ENCODE data around the gene HMGN1.
"Not testable (repeated sequence)": the region's sequence is repeated elsewhere in the genome, so short reads cannot be mapped to it uniquely, and the experiment has no call there.

HMGN1 gene, protein sequence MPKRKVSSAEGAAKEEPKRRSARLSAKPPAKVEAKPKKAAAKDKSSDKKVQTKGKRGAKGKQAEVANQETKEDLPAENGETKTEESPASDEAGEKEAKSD

GRCh38 chr21:39348355-39349210 lies at the start of gene HMGN1:
TSS of gene HMGN1 (minus strand) at chr21:39349088. CDS start at chr21:39348917, 171 bp downstream.
- peak in 56 of 58 donors; percentile 25 to 92 (median 86) for DNase-seq

- DNase-seq = no peak
Observed at GRCh38 chr21:39397646-39398385, 48.9 kb upstream of the HMGN1 start.

DNA sequence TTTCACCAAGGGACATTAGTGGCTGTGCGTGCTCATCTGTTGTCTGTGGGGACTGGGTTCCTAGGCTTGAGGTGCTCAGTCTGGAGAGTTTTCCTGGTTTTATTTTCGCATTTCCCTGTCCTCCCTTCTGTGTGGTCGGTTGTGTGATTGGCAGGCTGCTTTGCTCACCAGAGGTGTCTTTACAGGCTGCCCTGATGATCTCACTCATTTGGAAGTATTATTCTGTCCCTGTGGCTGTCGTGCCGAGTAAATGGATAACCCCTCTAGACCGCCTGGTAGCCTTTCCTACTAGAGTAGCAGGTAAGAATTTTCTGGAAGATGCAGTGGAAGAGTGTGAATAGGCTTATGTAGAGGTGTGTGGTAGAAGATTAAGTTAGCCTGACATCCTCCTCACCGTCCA lies 44.1 kb upstream of the HMGN1 start:
- DNase-seq = no peak

DNA sequence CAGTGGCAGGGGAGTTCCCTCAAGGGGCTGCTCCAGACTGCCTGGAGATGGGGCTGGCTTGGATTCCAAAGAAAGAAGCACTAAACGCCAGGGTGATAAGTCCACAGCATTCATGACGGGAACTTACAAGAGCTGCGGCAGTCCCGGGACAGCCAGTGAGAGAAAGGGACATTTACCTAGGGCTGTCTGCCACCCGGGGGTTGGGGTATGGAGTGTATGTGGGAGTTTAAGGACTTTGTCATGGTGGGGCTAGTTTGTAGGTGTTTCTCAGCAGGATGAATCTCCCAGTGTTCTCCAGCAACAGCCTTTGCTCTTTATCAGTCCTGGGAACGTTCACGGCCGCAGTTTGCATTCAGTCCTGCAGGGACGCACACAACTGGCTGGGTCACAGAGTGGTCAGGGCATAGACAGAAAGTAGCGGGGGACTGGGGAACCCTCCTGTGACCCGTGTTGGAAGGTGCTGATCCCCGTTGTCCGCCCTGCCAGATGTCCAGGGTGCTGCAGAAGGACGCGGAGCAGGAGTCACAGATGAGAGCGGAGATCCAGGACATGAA lies 41.4 kb upstream of the HMGN1 start:
- DNase-seq = no peak

- DNase-seq = no peak
Observed at GRCh38 chr21:39388811-39389155, 39.9 kb upstream of the HMGN1 start.

DNA sequence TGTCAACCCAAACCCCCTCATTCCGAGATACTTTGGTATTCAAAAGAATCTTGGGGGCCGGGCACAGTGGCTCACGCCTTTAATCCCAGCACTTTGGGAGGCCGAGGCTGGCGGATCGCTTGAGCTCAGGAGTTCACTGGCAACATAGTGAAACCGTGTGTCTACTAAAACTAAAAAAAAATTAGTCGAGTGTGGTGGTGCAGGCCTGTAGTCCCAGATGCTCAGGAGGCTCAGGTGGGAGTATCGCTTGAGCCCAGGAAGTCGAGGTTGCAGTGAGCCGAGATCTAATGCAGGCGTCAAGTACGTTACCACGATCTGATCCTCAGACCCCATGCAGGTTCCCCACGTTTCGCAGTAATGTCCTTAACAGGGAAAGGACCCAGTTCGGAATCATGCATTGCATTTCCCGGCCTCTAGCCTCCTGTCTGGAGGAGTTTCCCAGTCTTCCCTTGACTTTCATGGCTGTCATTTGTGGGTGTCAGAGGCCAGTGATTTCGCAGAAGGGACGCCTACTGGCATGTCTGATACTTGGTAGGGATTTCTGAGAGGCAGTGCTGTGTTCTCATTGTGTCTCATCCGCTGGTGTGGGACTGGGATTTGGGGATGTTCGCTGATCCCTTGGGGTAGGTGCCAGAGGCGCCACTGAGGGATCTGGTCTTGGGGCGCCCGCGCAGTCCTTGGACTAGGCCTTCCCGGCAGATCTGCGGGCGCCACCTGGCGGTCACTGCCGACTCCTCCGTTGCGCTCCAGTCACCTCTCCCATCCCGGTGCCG lies 39.3 kb upstream of the HMGN1 start:
- peak; percentile 2 to 94 (median 74) for DNase-seq

- peak; percentile 21 to 94 (median 83) for DNase-seq
Observed at GRCh38 chr21:39387461-39388037, 38.7 kb upstream of the HMGN1 start.

GRCh38 chr21:39386899-39387298 lies 38.0 kb upstream of the HMGN1 start:
- peak in 1 of 58 donors; percentile 4 for DNase-seq

- DNase-seq = peak in 55 of 58 donors; percentile 5 to 71 (median 45)
Observed at GRCh38 chr21:39386194-39386593, 37.3 kb upstream of the HMGN1 start.

- DNase-seq = peak in 57 of 58 donors; percentile 8 to 87 (median 76)
Observed at GRCh38 chr21:39385299-39386145, 36.6 kb upstream of the HMGN1 start.

DNA sequence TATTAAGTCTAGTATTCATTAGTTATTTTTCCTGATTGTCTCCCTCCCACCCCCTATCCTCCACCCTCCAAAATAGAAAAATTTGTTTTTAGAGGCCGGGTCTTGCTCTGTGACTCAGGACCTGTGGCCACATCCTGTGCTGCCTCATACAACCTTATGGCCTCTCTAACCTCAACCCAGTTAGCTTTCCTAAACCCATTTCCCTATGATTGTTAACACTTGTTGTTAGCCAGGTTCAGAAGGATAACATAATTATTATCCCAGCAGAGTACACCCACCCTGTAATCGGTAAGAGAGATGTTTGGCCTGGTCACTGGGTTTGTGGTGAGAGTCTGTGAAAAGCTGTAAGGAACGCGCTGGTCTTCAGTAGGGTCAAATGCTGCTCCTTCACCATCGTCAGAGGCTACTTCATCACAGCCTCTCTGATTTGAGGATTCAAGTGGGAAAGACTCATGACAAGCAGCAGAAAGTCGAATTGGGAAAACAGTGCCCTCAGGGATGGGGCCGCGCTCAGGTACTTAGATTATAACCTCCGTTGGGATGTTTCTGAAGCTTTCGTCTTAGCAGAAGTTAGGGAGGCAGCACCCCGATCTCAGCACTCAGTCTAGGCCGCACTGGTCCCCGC lies 35.9 kb upstream of the HMGN1 start:
- no peak for DNase-seq

GRCh38 chr21:39382096-39382495 lies 33.2 kb upstream of the HMGN1 start:
- not testable (repeated sequence) for DNase-seq

GRCh38 chr21:39381009-39381408 lies 32.1 kb upstream of the HMGN1 start:
- peak in 20 of 58 donors; percentile 7 to 44 (median 20) for DNase-seq

GRCh38 chr21:39379986-39380891 lies 31.4 kb upstream of the HMGN1 start:
- peak; percentile 49 to 94 (median 88) for DNase-seq

- no peak for DNase-seq
Observed at GRCh38 chr21:39377444-39378050, 28.7 kb upstream of the HMGN1 start.

DNA sequence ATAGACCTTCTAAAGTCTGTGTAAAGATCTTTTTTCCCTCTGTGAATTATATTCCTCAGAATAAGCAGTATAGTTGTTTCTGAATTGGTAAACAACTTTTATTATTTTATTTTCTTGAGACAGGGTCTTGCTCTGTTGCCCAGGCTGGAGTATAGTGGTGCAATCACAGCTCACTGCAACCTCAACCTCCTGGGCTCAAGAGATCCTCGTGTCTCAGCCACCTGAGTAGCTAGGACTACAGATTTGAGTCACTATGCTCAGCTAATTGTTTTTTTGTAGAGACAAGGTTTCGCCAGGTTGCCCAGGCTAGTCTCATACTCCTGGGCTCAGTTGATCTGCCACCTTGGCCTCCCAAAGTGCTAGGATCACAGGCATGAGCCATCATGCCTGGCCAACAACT lies 26.6 kb upstream of the HMGN1 start:
- no peak for DNase-seq

DNA sequence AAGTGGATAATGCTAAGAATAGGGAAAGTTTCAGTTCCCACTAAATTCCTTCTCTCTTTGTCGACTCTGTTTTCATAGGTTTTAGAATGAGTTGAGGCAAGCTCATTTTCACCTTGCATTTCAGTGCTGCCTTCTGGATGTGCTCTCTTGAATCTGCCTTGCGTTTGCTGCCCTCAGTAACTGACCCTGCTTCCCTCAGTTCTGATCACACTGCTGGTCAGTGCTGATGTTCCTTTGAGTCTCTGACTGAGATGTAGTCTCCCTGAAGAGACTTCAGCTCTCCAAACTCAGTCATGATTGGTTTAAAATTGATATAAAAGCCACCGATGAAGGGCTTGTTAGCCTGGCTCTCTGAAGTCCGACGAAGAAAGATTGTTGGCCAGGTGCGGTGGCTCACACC lies 25.2 kb upstream of the HMGN1 start:
- no peak for DNase-seq

GRCh38 chr21:39373634-39374033 lies 24.7 kb upstream of the HMGN1 start:
- DNase-seq = peak in 6 of 58 donors; percentile 3 to 35 (median 16)
